ENCODE measurements around the gene HS6ST3.

The HS6ST3 gene

DNA sequence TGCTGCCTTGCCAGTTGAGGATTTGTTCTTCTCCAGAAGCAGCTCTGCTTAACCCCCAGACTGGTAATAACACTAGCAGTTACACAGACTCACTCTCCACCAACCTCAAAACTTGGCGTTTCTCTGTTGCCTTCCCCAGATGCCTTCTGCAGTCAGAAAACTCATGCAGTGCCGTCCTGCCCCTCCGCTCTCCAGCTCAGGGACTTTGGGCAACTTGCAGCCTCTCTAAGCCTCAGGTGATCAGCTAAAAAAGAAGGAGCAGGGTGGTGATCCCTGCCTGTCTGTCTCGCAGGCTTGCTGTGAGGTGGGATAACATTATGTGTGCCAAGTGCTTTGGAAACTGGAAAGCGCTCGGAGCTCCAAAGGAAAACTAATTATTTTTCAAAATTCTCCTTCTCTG is 391.6 kb downstream of the HS6ST3 start:
- Histone ChIP-seq H4K20me1 (ENCODE audit: control insufficient read depth, insufficient read depth, low read depth, low read length) (no peaks in the 10 kb centered on the region), H3K27me3 (ENCODE audit: control insufficient read depth, low read length) (no peaks in the 10 kb centered on the region), H3K36me3 (ENCODE audit: control insufficient read depth, low read length) (no peaks in the 10 kb centered on the region), H3K9me3 (ENCODE audit: control insufficient read depth, insufficient read depth, low read length) (no peaks in the 10 kb centered on the region), H3K9me2 (replicated peaks; ENCODE audit: control insufficient read depth, low read length) (no peaks in the 10 kb centered on the region), H3K4me2 (ENCODE audit: low read length) (no peak overlapping the region), H3K27ac (ENCODE audit: low read depth, low read length) (no peak overlapping the region), H3K79me2 (ENCODE audit: control insufficient read depth, low read length) (no peaks in the 10 kb centered on the region), H3K4me3 (ENCODE audit: low read length) (no peak overlapping the region), H3K4me1 (ENCODE audit: control insufficient read depth, low read length) (no peaks in the 10 kb centered on the region), H3F3A (ENCODE audit: control insufficient read depth, insufficient read depth) (no peaks in the 10 kb centered on the region)
- TF ChIP-seq, protein P1, sequence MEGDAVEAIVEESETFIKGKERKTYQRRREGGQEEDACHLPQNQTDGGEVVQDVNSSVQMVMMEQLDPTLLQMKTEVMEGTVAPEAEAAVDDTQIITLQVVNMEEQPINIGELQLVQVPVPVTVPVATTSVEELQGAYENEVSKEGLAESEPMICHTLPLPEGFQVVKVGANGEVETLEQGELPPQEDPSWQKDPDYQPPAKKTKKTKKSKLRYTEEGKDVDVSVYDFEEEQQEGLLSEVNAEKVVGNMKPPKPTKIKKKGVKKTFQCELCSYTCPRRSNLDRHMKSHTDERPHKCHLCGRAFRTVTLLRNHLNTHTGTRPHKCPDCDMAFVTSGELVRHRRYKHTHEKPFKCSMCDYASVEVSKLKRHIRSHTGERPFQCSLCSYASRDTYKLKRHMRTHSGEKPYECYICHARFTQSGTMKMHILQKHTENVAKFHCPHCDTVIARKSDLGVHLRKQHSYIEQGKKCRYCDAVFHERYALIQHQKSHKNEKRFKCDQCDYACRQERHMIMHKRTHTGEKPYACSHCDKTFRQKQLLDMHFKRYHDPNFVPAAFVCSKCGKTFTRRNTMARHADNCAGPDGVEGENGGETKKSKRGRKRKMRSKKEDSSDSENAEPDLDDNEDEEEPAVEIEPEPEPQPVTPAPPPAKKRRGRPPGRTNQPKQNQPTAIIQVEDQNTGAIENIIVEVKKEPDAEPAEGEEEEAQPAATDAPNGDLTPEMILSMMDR (IDR thresholded peaks at IDR 0.05; ENCODE audit: low read depth, low read length, poor library complexity, severe bottlenecking): no peak
- no peak for TF ChIP-seq EZH2phosphoT487 (IDR thresholded peaks at IDR 0.05; ENCODE audit: borderline replicate concordance, low read length)

DNA sequence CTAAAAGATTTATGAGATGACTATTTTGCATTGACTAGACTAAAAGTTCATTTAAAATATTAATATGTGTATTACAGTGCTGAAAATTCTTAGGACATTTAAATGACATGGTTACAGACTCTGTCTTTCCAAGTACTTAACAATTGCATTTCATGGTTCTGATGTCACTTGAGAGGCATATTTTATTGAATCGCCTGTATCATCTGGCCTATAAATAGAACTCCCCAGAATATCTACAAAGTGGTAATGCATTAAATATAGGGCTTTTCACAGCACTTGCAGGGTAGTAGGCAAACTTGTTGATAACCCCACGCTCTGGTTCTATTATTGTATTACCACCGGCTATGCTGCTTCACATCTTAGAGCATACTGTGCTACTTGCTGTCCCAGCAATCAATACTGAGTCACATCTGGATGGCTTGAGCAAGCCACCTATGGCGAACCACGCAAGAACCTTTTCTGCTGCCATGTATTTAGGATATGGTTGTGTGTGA is 400.6 kb downstream of the HS6ST3 start:
- no peak overlapping the region for H3K4me2 ChIP-seq (ENCODE audit: low read length)
- H3K27me3 ChIP-seq (ENCODE audit: control insufficient read depth, low read length): no peaks in the 10 kb centered on the region
- no peaks in the 10 kb centered on the region for H3F3A ChIP-seq (ENCODE audit: control insufficient read depth, insufficient read depth)

DNA sequence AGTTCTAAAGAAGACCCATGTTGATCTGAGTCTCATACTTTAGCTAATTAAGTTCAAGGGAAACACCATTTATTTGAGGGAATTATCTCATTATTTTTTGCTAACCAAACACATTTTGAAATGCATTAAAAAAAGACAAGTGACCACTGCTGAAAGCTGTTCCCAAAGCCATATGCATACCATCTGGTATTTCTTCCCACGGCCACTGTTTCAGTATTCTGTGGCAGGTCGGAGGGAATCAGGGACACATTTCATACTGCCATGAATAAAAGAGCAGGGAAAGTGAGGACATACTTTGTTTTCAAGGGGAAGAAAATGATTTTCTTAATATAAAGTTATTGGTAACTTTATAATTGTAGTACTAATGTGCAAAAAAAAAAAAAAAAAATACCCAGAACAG is 401.2 kb downstream of the HS6ST3 start:
- no peaks in the 10 kb centered on the region; the same call in 1 of the 2 replicates for H3K9me2 ChIP-seq (replicated peaks; ENCODE audit: control insufficient read depth, low read length)
- no peak overlapping the region for H3K27ac ChIP-seq (ENCODE audit: low read depth, low read length)
- no peaks in the 10 kb centered on the region for H3F3A ChIP-seq (ENCODE audit: control insufficient read depth, insufficient read depth)
- no peak overlapping the region for H3K4me2 ChIP-seq (ENCODE audit: low read length)
- H3K9me3 ChIP-seq (ENCODE audit: control insufficient read depth, insufficient read depth, low read length): no peaks in the 10 kb centered on the region
- no peaks in the 10 kb centered on the region for H3K27me3 ChIP-seq (ENCODE audit: control insufficient read depth, low read length)
- no peak for TF ChIP-seq EZH2phosphoT487 (IDR thresholded peaks at IDR 0.05; ENCODE audit: borderline replicate concordance, low read length)
- TF ChIP-seq, protein P1 (IDR thresholded peaks at IDR 0.05; ENCODE audit: low read depth, low read length, poor library complexity, severe bottlenecking): no peak
- H3K36me3 ChIP-seq (ENCODE audit: control insufficient read depth, low read length): no peaks in the 10 kb centered on the region
- H4K20me1 ChIP-seq (ENCODE audit: control insufficient read depth, insufficient read depth, low read depth, low read length): no peaks in the 10 kb centered on the region
- H3K4me3 ChIP-seq (ENCODE audit: low read length): no peak overlapping the region
- H3K4me1 ChIP-seq (ENCODE audit: control insufficient read depth, low read length): no peaks in the 10 kb centered on the region
- H3K79me2 ChIP-seq (ENCODE audit: control insufficient read depth, low read length): no peaks in the 10 kb centered on the region

More for the DNA sequence above, 400.6 kb downstream of the HS6ST3 start:
- H3K4me3 ChIP-seq (ENCODE audit: low read length): no peak overlapping the region
- no peaks in the 10 kb centered on the region for H3K79me2 ChIP-seq (ENCODE audit: control insufficient read depth, low read length)
- no peaks in the 10 kb centered on the region for H3K4me1 ChIP-seq (ENCODE audit: control insufficient read depth, low read length)
- H4K20me1 ChIP-seq (ENCODE audit: control insufficient read depth, insufficient read depth, low read depth, low read length): no peaks in the 10 kb centered on the region
- no peak for TF ChIP-seq EZH2phosphoT487 (IDR thresholded peaks at IDR 0.05; ENCODE audit: borderline replicate concordance, low read length)
- TF ChIP-seq, protein P1 (IDR thresholded peaks at IDR 0.05; ENCODE audit: low read depth, low read length, poor library complexity, severe bottlenecking): no peak
- H3K27ac ChIP-seq (ENCODE audit: low read depth, low read length): no peak overlapping the region
- H3K9me3 ChIP-seq (ENCODE audit: control insufficient read depth, insufficient read depth, low read length): no peaks in the 10 kb centered on the region
- no peaks in the 10 kb centered on the region; the same call in 1 of the 2 replicates for H3K9me2 ChIP-seq (replicated peaks; ENCODE audit: control insufficient read depth, low read length)
- H3K36me3 ChIP-seq (ENCODE audit: control insufficient read depth, low read length): no peaks in the 10 kb centered on the region

Data from DOHH2 (cell line).